Activated T-cell treated with anti-CD3 and anti-CD28 coated beads for 1 hour (primary cell): ENCODE data around the gene CCM2.
"Not testable (repeated sequence)": the region's sequence is repeated elsewhere in the genome, so short reads cannot be mapped to it uniquely, and the experiment has no call there.

ENCODE experiments used
- DNase-seq: peaks from one replicate; pipeline ENCODE4 v3.0.0-alpha.2; 2020; ENCODE audit warnings: low read depth

Gene CCM2

DNA sequence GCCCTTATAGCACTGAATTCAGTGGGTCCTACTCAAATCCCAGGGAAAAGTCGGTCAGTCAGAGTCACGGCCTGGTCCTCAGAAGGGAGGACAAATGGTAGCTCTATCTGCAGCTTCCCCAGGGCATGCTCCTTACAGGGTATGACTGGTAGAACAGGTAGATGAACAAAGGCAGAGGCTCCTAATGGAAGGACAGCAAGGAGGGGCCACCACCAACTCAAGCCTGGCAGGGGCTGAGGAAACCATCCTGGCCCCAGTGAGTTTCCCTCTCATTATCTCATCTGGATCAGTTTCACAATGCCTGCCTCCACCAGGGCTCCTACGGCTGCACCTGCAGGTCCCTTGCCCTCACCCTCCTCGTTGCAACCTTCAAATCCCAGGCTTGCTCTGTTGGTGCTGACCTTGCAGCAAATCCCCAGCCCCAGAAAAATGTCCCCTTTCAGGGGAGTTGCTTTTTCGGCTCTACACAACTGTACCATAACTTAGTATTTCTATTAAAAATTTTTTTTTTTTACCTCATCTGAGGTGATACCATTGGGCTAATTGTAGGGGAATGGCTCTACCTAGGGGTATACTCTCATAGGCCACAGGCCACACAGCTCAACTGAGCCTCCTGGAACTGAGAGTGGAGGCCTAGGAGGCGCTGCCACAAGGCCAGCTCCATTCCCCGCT is 18.8 kb upstream of the CCM2 start:
- no peak for DNase-seq

DNA sequence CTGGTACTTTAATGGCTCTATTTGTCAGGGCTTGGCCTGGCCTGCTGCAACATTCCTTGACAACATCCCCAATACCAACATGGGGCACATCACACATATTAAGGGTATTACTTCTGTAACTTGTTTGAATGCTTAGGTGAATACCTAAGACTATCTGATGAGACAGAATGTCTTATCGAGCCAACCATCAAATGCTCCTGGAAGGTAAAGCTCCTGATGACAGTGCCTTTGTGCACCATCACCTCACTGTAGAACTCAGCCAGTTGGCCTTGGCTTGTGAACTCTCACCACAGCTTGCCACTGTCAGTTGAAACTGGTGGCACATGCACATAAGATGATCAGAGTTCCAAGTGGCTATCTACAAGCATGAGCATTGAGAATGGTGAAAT is 17.5 kb upstream of the CCM2 start:
- DNase-seq, result no peak

DNA sequence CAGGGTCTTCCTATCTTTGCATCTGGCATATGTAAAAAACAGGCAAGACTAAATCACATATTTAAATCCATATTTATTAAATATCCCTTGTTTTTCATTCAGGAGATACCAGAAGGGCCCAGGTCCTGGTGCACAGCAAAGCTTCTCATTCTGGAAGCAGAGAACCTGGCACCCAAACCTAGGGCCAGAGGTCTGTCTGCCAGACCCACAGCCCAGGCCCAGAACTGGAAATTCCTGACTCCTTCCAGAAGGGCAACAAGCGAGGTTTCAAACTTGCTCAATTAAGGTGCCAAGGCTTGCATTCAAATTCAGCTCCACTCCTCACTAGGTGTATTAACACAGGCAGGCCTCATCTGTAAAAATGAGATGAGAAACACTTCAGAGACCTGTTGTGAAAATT is 17.0 kb upstream of the CCM2 start:
- no peak for DNase-seq

DNA sequence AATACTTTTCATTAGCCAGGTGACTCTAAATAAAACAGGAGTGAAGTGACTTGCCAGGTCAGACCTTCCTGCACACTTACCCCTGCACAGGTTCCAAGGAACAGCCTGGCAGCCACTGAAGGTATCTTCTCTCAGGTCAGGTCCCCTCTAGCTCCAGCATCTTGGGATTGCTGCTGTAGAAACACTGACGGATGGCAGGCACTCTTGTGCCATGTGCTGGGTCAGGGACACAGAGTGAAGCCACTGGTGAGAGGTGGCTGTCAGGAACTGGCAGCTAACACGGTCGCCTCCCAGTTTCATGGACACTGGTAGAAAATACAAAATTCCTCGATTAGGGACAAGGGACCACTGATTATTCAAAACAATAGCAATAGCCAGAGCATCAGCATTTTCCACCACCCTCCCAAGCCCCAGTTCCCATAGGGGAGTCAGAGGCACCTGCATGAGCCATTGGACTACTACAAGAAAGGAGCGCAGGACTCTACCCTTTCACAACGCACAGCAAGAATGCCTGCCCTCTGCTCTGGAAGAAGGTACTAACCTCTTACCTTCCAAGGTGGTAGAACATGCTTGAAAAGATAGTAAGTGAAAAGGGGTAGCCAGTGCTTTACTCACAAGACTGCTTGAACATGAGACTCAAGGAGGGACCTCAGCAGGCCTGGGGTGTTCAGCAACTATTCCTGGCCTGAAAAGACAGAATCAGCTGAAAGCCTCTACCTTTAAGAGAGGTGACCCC is 16.1 kb upstream of the CCM2 start:
- DNase-seq, result no peak

DNA sequence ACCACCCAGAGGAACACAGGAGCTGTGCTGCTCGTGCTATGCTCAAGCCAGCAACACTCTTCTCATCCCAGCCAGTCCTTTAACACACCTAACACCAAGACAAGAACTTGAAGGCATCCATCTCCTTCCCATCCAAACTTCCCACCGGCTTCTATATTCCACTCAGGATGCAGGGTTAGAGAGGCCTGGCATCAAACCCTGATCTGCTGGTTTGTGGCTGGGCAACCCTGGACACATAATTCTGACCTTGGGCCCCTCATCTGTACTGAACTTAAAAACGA is 15.6 kb upstream of the CCM2 start:
- no peak for DNase-seq

DNA sequence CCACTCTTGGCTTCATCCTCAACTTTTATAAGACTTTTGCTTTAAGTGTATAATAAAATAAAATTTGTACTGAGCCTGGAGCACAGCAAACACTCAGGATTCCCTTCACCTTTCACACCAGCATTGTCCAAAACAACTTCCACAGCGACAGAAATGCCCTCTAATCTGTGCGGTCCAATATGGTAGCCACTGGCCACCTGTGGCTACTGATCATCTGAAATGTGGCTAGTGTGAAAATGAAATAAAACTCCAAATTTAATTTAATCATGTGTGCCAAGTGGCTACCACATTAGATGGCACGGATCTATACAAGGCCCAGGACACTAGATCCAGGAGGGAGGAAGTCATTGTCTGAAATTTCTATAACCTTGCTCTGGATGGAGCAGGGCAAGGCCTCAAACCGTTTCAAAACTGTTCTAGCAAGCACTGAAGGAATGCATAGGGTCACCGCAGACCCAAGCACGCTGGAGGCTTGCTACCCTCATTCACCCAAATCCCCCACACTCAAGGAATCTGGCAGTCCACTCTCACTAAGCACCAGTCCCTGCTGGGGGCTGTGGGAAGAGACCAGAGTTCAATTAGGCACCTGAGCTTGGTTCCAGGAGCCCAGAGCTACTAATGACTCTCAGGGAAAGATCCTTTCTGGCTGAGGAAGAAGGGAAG is 14.8 kb upstream of the CCM2 start:
- DNase-seq, result no peak

DNA sequence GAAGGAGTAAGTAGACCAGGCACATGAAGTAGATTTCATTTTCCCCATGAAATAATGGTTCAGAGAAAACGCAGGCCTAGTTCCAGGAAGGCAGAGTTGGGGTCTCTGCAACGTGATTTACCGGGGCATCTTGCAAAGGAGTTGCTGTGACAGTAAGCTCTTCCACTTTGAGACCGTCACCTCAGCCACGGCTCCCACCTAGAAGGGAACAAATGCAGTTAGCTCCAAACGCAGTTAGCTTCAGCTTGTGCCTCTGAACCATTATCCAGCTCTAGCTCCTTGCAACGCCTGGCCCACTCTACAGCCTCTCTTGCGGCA is 14.1 kb upstream of the CCM2 start:
- no peak for DNase-seq

DNA sequence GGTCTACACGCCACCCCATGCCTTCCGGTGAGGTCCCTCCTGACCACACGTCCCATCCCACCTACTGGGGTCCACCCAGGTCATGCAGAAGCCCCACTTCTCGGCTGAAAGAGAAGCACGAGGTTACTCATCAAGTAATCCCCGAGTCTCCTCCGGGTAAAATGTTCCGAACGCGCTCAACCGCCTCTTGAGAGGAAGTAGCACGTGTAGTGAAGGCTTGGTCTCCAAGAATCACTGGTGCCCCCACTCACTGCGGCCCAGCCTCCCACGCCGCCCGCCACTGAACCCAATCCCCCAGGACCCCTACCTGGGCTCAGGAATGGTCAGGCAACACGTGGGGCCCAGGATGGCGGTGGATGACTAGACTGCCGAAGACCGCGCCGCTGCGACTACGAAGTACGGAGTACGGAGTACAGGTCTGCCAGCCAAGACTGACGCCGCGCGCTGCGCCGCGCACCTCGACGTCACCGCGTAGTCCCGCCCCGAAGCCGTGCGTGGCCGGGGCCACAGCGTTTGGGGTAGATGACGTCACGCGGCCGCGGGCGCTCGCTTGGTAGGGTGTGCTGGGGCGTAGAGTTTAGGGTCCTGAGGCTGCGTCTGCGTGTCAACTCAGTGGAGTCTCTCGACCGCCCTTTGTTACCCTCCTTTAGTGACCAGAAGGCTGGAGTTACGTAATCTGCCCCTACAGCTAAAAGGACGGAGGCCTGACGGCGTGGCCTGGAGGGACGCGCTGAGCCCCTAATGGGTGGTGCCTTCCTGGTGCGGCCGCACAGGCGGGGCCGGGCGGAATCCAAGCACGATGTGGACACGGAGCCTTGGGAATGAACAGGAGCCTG is 13.6 kb upstream of the CCM2 start:
- DNase-seq, result peak; percentile 92

DNA sequence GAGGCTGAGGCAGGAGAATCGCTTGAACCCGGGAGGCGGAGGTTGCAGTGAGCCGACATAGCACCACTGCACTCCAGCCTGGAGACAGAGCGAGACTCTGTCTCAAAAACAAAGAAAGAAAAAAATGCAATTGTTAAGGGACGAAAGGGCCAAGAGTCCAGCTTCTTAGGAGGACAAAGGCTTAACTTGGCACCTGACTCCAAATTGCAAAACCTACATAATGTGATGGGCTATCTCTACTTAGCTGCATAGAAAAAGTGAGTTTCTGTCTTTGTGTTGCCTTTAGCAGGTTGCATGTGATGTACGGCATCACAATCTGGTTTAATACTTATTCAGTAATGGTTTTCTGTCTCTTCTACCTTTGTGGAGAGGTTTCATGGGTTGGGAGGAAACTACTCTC is 12.5 kb upstream of the CCM2 start:
- DNase-seq, result no peak

DNA sequence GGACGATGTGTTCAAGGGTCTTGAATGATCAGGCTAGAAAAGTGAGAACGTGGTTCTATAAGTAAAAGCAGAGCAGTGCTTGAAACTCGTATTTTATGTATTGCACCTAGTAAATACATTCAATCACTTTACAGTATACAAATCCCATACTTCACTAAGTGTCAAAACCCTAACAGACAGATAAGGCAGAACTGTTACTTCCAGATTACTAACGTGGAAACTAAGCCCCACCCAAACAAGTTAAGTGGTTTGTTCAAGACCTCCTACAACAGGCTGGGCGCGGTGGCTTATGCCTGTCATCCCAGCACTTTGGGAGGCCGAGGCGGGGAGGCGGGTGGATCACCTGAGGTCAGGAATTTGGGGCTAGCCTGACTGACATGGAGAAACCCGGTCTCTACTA is 12.0 kb upstream of the CCM2 start:
- no peak for DNase-seq

DNA sequence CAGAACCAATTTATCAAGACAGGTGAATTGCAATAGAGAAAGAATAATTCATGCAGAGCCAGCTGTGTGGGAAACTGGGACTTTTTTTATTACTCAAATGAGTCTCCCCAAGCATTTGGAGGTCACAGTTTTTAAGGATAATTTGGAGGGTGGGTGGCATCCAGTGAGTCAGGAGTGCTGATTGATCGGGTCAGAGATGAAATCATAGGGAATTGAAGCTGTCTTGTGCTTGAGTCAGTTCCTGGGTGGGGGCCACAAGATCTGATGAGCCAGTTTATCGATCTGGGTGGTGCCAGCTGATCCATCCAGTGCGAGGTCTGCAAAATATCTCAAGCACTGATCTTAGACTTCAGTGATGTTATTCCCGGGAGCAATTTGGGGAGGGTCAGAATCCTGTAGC is 11.3 kb upstream of the CCM2 start:
- DNase-seq, result no peak

DNA sequence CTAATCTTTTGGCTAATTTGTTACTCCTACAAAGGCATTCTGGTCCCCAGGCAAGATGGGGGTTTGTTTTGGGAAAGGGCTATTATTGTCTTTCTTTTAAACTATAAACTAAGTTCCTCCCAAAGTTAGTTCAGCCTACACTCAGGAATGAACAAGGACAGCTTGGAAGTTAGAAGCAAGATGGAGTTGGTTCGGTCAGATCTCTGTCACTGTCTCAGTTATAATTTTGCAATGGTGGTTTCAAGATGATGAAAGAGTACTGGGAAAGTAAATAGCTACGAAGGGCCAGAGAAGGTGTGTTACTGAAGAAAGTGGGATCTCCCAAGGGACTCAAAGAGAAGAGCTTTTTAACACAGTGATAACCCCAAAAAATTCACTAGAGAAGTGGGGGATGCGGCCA is 10.9 kb upstream of the CCM2 start:
- no peak for DNase-seq

DNA sequence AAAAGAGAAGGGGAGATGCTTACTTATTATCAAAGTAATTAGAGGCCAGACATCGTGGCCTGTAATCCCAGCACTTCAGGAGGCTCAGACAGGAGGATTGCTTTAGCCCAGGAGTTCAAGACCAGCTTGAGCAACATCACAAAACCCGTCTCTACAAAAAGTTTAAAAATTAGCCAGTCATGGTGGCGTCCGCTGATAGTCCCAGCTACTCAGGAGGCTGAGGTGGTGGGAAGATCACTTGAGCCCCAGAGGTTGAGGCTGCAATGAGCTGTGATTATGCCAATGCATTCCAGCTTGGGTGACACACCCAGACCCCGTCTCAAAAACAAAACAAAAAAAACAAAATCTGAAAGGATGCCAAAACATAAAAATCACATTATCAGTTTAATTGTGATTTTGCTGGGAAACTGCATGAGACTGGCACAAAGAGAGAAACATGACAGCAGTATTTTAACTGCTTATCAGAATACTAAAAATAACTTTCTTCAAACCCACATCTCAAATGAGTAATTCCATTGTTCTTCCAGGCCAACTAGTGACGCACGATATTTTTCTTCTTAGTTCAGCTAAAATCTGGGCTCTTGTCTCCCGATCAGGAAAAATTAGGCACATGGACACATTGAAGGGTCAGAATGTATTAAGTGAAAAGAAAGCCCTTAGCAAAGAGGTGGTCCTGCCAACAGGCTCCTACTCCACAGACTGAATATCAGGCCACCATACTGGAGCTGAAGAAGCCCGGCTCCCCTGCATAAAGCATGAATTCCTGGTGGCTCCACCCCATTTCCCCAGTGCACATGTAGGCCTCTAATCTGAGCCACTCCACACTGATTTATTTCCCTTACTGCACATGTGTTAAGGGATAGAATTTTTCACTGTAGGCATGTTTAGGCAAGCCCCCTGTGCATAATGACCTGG is 9.6 kb upstream of the CCM2 start:
- DNase-seq, result no peak

DNA sequence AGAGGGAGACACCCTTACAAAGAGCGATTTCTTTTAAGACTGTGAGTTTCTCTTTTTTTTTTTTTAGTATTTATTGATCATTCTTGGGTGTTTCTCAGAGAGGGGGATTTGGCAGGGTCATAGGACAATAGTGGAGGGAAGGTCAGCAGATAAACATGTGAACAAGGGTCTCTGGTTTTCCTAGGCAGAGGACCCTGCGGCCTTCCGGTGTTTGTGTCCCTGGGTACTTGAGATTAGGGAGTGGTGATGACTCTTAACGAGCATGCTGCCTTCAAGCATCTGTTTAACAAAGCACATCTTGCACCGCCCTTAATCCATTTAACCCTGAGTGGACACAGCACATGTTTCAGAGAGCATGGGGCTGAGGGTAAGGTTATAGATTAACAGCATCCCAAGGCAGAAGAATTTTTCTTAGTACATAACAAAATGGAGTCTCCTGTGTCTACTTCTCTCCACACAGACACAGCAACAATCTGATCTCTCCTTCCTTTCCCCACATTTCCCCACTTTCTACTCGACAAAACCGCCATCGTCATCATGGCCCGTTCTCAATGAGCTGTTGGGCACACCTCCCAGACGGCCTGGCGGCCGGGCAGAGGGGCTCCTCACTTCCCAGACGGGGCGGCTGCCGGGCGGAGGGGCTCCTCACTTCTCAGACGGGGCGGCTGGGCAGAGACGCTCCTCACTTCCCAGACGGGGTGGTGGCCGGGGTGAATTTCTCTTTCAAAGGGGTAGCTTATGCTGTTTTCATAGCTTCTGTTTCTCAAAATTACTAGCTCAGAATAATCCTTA is 7.8 kb upstream of the CCM2 start:
- DNase-seq, result not testable (repeated sequence)

DNA sequence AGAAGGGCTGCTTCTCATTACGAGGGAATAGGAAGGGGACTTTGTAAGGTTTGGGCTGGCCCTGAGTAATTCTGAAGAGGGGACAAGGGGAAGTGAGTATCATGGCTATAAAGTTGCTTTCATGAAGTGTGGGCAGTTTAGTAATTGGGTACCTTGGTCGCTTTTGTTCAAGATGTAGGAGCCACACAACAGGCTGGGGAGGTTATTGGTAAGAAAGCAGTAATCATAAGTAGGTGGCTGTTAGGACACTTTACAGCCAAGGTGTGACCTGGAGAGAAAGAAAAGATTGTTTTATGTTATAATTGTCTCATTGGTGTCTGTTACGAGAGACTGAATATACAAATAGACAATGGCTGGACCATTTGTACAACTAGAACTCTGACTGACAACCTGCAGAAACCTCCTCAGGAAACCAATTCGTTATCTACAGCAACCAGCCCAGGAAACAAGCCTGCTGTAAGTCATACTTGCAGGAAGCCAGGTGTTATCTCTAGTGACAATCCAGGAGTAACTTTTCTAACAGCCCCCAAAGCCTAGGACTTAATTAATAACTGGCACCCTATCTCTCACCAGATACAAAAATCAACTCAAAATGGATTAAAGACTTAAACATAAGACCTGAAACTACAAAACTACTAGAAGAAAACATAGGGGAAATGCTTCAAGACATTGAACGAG is 5.0 kb upstream of the CCM2 start:
- DNase-seq, result no peak

DNA sequence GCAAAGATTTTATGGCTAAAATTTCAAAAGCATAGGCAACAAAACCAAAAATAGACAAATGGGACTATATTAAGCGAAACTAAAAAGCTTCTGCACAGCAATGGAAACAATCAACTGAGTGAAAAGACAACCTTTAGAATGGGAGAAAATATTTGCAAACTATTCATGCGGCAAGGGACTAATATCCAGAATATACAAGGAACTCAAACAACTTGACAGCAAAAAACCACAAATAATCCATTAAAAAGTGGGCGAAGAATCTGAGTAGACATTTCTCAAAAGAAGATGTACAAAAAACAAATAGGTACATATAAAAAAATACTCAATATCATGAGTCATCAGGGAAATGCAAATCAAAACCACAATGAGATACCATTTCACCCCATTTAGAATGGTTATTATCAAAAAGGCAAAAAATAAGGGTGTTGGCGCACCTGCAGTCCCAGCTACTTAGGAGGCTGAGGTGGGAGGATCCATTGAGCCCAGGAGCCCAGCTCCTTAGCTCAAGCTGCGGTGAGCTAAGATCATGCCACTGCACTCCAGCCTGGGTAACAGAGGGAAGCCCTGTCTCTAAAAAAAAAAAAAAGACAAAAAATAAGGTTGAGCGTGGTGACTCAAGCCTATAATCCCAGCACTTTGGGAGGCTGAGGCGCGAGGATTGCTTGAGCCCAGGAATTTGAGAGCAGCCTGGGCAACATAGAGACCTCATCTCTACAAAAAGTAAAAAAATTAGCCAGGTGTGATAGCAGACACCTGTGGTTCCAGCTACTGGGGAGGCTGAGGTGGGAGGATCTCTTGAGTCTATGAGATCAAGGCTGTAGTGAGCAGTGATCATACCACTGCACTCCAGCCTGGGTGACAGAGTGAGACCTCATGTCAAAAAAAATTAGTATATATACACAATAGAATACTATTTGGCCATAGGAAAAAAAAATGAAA is 4.2 kb upstream of the CCM2 start:
- no peak for DNase-seq

DNA sequence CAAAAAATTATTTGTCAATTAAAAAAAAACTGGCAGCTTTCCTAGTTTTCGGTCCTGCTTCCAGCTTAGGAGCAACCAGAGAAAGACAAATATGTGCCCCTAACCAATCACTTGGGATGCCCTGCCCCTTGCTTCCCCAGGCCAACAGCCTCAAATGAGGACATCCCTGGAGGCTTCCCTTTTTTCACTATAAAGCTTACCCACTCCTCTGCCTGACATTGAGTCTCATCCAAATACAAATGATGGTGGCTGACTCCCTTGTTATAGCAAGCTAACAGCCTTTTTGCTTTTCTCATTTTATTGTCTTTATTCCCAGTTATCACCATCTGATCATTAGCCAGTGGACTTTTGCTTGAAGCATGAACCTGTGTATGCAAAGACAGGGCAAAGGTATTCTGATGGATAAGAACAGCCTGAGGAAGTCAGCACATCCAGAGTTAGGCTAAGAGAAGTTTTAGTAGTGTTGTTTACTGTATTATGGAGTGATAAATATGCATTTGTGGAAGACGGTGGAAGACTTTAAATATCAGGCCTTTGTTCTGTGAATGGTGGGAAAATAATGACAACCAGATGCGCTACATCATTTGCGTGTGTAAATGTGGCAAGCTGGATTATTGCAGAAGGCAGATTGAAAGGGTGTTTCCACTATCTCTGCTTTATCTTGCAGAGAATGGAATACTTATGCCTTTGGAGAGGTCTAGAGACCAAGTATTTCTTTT is 1.7 kb upstream of the CCM2 start:
- DNase-seq, result no peak

DNA sequence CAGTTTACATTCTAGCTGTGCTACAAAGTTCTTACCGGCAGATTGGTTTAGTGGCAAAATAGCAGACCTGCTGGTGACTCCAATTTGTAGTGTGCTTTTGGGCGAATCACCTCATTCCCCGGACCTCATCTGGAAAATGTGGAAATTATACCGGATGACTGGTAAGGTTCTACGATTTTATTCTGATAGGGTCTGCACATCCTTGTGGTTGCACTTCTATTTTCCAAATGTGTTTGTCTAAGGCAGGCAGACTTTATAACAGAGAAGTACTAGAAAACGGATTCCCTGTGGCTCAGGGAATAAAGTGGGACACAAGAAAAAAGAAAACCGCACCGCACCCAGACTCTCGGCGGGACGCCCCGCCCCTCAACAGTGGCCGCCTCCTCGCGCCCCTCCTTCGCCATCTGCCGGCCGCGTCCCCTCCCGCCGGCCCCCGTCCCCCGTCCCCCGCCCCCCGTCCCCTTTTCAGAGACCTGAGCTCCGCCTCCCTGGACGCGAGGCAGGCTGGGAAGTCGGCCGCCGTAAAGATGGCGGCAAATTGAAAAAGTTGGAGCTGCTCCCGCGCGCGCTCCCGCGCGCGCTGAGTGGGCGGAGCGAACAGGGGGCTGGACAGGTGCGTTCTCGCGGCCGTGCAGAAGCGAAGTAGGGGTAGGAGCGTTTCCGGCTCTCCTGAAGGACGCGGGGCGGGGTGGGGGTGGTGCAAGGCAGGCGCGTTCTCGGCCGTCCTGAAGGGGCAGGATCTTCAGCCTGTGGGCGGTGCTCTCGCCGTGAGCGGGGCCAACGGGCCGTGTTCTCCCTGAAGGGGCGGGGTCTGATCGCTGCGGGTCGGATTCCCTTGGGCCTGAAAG is 532 bp upstream of the CCM2 start:
- peak; percentile 99 for DNase-seq
